NOMO-1 treated with DMSO at 0.1 percent for 48 hours (cell line): ENCODE results near the gene PNMA8A.
A peak's percentile ranks its signal among the peaks of the same experiment; 100 is the strongest.

Experiments used
- DNase-seq: peaks from one replicate; lab custom pipeline; 2025; ENCODE audit not compliant: unreplicated experiment; lab: John Stamatoyannopoulos, UW

Gene PNMA8A

DNA sequence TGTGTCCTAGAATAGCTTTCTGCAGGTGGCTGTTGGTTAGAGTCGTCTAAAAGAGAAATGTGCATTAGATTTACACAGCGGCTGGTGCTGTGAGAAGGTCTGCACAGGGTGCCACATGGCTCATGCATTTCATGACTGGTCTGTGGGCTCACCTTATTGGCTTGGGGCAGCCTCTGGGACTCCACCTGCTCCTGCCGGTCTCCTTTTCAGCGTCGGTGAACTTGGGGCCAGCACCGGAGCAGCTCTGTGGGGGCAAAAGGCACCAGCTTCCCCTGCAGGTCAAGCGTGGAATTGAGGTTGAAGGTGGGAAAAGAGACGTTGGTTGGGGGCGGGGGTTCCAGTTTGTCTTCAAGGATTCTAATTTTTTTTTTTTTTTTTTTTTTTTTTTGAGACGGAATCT lies 39.5 kb downstream of the PNMA8A start:
- no peak for DNase-seq

DNA sequence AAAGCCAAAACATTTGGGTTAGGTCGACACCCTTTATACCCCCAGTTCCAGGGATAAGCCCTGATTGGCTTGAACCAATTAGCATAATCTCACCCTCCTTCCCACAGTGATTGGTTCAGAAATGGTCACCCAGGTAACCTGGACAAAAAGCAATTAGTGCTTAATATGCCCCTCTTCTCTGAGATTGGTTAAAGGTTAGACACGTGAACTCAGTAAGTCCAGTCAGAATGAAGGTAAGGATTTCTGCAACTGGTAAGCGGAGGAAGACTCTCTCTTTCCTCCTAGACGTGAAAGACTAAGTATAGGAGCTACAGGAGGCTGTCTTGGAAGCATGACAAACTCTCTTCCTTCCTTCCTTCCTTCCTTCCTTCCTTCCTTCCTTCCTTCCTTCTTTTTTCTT lies 41.4 kb downstream of the PNMA8A start:
- no peak for DNase-seq

DNA sequence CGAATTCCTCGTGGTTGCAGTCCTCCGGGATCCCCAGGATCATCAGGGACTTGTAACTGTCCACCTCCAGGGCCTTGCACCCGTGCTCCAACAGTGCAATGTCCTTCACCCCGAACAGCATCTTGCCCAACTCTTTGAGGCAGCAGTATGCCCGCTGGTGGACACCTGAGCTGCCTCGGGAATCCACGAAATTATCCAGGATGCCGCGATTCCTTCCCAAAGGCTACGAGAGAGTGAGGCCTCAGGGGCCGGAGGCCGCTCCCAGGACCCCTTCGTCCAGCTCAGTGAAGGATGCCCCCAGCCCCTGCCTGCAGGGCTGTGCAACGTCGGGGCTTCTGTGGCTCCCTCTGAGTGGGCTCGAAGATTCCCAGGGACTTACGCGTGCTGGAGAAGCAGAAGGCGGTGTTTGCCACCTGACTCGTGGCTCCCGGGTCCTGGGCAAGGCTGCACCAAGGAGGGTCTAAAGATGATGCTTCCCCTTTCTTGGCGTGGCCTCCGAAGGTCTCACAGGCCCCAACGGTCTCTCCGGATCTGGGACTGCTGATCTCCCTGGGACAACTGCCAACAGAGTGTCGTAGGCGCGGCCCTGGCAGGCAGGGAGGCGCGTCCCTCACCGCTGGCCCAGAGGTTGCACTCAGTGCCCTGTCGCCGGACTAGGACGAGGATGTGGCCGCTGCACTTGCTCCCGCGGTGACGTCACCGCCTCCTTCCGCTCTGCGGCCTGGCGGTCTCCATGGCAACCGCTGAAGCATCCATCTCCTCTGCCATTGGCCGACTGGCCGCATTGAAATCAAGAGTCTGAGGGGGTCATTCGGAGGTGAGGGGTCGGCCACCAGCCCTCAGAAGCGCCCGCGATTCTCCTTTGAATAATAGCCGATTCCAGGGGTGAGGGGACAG lies 42.9 kb downstream of the PNMA8A start, which contains the start of gene PNMA8C:
PNMA8C (minus strand) TSS at position 698 of the 897 bp plus-strand sequence; CDS start at position 121, 577 bp downstream.
- DNase-seq, result peak; percentile 27

GRCh38 chr19:46427518-46428045 lies 43.8 kb downstream of the PNMA8A start:
- no peak for DNase-seq

DNA sequence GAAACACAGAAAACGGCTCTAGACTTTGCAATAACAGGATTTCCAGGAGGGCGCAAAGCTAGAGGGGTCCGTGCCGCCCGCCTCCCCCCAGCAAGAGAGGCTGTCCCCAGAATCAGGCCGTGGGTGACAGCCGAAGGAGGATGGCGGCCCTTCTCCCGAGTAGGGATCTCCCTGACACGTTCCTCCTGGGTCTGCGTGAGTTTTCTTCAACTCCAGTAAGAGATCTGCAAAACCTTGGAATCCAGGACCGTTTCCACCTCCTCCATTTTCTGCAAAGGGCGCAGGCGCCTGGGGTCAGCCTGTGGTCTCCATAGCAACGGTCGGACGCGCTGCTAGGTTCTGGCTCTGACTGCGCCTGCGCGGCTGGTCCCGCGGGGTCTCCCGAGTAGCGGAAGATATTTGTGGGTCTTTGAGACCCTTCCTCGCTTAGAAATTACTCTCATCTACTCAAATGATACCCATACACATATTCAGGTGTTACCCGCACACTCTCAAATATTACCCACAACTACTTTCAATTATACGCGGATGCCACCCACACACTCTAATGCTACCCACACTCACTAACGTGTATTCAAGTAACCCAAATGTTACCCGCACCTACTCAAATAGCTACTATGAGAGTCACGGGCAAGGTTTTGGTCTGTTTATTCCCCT lies 44.7 kb downstream of the PNMA8A start:
- no peak for DNase-seq

DNA sequence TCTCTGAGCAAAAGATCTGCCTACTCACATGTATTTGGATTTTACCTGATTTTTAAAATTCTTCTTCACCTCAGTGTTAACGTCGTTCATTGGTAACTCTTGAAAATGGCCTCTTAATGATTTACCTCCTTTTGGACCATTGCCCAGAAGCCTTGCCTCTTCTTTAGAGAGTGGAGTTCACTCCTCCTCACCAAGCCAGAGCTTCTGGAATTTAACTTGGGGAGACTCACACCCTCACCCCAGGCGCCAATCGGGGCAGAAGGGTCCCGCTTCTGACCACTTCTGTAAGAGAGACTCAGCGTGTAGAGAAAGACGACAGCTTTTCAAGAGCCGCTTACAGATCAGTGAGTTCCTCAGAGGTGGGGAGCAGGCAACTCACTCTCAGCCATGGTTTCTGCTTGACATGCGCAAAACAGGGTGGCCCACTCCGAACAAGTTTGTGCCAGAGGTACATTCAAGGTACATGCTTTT lies 45.3 kb downstream of the PNMA8A start:
- DNase-seq, result no peak

- no peak for DNase-seq
Observed at GRCh38 chr19:46423188-46423587, 48.2 kb downstream of the PNMA8A start.

GRCh38 chr19:46422344-46422743 lies 49.0 kb downstream of the PNMA8A start:
- no peak for DNase-seq

DNA sequence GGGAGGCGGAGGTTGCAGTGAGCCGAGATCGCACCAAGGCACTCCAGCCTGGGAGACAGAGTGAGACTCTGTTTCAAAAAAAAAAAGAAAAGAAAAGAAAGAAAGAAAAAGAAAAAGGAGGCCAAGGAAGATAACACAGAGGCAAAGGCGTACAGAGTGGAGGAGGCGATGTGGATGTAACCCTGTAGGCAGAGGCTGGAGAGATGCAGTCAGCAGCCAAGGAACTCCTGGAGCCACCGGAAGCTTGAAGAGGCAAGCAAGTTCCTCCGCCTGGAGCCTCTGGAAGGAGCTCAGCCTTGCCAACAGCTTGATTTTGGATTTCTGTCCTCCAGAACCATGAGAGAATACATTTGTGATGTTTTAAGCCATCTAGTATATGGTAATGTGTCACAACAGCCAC lies 51.3 kb downstream of the PNMA8A start:
- DNase-seq, result no peak
